NCI-H128 (cell line): ENCODE data around the gene SAMD4A.
A peak's percentile ranks its signal among the peaks of the same experiment; 100 is the strongest.
"Not testable (repeated sequence)": the region's sequence is repeated elsewhere in the genome, so short reads cannot be mapped to it uniquely, and the experiment has no call there.

Source experiments
- DNase-seq: peaks from one replicate; lab custom pipeline; 2025; ENCODE audit not compliant: unreplicated experiment; lab: John Stamatoyannopoulos, UW

The SAMD4A gene

DNA sequence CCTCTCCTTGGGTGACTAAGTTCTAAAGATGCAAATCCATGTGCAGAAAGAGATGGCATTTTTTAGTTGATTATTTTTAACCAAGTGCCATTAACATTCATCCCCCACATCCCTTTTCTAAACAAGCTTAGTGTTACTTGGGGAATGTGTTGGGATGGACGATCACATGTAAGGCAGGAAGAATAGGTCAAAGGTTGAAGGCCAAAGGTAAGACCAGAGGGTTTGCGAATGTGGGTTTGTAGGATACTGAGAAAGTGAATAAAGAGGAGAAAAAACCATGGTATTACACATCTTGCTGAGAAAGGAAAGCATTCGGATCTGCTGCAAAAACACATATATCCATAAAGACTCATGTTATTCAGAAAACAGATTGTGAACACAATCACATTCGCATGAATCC lies 224.1 kb downstream of the SAMD4A start:
- no peak for DNase-seq

DNA sequence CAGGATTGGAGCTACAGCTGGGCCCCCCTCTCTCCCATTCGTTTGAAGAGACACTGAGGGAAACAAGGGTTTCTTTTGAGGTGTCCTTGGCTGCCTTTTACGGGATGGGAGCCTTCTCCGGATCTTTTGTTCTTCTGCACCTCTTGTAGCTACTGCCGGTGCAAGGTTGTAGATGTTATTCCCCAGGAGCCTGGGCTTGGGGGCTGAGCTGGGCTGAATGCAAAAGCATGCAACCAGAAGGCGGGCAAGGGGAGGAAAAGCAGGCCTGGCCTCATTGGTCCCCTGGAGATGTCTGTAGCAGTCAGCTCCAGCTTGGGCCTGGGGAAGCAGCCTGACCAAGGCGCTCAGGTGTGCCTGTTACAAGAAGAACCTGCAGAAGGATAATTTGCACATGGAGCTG lies 225.4 kb downstream of the SAMD4A start:
- DNase-seq: no peak

DNA sequence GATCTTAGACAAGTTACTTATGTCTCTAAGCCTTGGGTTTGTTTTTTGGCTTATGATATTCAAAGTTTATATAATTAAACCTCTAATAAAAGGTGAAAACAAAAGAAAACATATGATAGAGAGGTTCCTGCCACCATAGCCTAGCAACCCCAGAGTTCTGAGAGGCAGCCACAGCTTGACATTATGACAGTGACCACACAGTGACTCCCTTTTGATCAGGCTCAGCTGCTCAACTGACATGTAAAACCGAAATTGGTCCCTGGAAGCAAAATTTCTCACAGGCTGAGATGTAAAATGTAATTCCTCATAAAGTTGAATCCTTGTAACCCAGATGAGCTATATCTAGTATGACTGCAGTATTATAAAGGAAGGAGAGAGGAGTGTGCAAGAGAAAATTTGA lies 227.2 kb downstream of the SAMD4A start:
- no peak for DNase-seq

DNA sequence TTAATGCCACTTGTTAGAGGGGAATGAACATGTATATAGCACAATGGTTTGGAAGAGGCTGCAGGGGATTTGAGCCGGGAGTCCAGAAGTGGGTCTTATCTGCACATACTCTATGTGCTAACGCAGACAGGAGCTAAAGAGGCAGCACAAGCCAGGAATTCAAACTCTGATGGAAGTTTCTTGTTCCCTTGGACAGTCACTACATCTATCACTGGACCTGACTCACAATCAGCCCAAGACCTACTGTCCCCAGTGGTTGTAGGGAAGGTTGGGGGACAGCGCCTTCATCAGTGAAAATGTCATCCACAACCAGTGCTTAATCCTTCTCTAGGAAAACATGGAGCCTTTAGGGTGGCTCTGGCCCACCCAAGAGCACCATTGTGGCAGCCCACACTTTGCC lies 227.9 kb downstream of the SAMD4A start:
- no peak for DNase-seq

DNA sequence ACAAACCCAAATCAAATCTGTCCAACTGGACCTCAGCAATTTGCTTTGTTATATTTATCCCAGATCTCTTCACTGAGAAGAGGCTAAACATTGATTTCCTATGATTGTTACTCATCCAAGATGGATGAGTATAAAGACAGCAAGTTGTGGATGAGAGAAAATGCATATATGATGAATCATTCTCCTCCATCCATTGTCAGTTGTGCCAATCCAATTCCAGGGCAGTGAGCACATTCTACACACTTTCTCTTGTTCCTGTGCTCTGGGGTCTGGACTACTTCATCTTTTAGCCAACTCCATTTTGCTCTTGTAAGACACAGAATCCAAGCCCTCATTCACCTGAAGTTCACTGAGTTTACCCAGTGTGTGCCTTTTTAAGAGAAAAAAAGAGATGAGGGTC lies 230.0 kb downstream of the SAMD4A start:
- no peak for DNase-seq

DNA sequence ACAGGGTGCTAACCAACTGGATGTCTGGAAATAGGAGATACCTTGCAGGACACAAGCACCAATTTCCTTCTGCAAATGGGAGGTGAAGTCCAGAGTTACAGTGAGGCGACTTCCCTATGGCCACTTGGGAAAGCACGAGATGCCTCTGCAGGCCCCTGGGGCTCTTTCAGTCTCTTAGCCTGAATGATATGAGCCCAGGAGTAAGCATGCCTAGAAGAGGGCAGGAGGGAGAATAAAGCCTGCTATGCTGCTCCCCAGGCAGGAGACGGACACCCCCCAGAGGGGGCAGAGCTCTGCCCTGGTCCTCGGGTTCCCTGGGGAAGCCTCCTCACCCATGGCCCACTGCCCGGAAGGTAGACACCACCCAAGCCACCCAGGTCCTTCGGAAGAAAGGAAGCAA lies 230.6 kb downstream of the SAMD4A start:
- DNase-seq: no peak

DNA sequence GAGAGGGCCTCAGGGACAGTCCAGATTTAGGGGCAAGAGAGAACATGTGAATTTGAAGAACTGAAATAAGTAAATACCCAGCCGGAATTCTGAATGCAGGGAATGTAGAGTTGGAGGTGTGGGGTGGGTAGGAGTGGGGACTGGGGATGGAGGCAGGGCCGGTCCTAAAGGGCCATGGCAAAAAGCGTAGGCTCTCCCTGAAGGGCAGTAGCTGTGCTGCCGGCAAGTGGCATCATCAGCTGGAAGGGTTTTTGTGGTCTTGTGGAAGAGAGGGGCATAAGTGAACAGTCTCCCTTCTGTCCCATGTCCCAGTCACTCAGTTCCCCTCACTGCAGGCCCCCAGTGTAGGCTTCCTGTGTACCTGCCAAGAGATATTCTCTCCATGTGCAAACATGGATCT lies 231.1 kb downstream of the SAMD4A start:
- DNase-seq: no peak

DNA sequence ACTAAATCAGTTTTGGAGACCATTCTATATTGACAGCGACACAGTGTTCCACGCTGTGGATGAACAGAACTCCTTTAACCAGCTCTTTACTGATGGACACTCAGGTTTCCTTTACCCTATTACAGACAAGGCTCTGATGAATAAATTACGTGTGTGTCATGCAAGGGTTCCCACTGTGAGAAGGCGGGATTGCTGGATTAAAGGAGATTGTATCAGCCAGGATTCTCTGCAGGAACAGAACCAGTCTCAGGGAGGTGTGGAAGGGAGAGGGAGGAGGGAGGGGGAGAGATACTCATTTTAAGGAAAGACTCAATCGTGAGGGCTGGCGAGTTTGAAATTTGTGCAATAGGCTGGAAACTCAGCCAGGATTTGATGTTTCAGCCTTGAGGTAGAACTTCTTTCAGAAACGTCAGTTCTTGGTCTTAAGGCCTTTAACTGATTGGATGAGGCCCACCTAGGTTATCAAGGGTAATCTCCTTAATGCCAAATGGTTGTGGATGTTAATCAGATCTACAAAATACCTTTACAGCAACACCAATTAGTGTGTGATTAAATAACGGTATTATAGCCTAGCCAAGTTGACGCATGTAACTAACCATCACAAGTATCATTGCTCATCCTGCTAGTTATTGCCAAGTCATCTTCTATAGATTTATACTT lies 231.7 kb downstream of the SAMD4A start:
- no peak for DNase-seq

DNA sequence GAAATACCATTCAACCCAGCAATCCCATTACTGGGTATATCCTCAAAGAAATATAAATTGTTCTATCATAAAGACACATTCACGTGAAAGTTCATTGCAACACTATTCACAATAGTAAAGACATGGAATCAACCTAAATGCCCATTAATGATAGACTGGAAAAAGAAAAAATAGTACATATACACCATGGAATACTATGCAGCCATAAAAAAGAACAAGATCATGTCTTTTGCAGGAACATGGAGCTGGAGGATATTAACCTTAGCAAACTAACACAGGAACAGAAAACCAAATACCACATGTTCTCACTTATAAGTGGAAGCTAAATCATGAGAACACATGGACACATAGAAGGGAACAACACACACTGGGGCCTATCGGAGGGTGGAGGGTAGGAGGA lies 234.6 kb downstream of the SAMD4A start:
- DNase-seq: not testable (repeated sequence)

DNA sequence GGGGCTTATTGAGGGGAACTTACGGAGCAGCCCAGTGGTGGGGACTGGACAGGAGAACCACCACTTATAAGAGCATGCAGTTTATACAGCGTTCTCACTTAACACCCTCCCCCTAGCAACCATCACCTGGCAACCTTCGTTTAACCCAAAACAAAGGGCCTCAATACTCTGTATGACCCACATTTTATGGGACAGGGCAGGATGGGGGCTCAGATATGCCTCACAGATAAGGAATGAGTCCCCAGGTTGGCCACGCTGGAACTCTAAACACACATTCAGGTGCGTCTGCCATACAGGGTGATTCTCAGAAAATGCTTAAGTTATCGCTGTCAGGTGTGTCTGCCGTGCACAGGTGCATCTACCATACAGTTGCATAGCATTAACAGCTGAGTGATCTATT lies 236.5 kb downstream of the SAMD4A start:
- no peak for DNase-seq

DNA sequence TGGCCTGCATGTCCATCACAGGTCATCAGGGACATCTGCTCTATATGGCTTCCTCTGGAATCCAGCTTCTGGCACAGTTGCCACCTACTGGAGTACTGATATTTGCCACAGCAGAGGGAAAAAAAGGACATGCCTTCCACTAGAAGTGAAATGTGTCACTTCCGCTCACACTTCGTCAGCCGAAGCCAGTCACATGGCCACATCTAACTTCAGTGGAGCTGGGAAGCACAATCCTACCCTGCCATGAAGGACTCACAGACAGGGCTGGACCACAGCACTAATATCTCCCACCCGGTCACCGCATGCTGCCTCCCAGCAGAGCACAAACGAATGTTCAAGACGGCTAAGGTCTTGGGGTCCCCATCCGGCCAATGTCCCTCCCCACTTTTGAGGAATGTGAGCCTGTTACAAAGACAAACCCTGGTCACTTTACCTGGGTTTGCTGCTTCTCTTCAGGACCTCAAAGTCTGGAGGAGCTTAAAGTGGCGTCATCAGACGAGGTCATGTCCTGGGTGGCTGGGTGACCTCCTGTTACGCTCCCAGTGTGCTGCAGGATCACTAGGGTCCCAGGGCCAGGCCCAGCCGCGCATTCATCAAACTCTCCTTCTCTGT lies 237.1 kb downstream of the SAMD4A start:
- DNase-seq: no peak

DNA sequence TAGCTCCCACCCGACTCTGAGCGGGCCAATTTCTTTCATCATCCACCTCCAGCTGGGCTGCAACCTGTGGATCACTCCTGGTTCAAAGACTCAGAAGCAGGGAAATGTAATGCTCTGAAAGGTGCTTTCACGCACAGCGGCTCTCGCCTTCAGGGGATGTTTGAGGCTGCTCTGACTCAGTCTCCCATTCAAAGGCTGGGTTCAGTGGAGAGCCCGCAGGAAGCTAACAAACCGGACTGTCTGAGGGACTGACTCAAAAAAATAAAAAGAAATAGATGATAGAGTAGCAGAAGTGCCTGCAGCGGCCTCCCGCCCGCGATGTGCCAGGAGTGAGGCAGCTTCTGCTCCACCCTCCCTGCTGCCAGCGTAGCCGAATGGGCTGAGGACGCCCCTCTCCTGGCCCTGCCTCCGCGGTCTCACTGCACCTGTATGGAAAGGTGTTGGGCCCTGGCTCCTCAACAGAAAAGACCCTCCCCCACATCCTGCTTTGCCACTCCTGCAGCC lies 237.7 kb downstream of the SAMD4A start:
- no peak for DNase-seq

DNA sequence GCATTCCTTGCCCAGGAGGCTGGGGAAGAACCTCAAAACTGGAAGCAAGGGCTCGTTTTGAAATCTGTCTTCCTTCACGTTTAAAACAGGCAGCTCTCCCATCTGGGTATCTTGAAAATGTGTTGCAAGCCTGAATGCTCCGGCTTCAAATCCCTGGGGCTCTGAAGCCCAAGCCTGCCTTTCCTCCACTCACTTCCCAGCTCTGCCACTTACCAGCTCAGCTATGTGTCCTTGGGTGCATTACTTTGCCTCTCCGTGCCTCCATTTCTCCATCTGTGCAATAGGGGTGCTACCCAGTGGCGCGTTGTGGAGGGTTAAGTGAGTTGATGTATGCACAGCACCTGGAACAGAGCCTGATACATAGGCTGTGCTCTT lies 238.1 kb downstream of the SAMD4A start:
- DNase-seq: no peak

DNA sequence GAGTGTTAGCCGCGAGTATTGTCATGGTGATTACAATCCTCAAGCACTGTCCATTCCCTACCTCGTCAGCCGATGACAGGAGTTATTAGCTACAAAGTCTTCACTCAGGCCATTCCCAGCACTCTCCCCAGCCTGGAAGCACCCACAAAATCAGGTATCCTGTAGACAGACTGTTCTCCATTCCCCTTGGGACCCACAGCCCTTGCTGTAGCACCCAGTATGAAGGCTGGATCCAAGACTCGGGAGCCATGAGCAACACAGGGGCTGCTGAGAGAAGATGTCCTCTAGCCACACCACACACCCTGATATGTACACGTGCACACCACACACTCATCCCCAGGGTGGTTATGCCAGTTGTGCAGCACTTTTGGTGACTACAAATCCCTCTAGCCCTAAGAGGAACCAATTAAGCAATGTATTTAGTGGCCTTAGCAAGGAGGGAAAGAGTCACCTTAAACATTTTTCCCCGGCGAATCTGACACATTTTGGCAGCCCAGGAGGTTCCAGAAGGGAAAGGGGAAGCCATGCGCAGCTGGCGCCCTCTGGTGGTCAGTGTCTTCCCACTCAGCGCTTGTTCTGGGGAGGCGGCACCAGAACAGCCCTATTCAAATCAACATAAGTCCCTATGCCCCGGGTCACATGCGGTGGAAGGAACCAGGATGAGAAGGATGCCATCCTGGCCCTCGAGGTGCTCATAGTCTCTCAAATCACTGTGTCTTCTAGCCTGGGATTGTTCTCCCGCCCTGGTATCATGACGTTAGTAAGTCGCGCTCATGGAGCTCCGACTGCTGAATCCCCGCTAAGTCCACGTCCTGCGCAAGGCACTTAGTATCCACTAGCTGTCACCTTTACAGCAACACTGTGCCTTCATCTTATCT lies 238.8 kb downstream of the SAMD4A start:
- peak; percentile 50 for DNase-seq

DNA sequence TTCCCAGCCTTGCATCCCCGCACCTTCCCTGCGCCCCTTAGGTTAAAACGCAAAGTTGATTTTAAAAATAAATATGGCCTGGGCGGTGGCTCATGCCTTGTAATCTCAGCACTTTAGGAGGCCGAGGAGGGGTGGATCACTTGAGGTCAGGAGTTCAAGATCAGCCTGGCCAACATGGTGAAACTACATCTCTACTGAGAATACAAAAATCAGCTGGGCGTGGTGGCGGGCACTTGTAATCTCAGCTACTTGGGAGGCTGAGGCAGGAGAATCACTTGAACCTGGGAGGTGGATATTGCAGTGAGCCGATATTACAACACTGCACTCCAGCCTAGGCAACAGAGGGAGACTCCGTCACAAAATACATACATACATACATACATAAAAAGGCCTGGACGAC lies 239.7 kb downstream of the SAMD4A start:
- no peak for DNase-seq

DNA sequence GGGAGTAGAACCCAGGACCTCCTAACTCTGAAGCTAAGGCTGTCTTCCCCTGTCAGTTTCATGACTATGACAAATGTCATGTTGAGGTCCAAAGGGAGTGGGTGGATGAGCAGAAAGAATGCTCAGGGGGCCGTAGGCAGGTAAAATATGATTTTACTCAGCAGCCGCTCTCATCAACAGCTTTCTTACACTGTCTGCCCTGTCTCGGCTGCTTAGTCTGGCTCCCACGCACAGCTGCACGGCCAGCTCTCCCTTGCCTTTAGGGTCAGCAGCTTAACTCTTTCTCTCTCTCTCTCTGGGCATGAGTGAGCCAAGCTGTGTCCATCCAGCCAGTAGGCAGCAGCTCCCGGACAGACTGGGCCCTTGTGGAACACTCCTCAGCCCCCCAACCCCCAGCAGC lies 240.5 kb downstream of the SAMD4A start:
- DNase-seq: no peak

DNA sequence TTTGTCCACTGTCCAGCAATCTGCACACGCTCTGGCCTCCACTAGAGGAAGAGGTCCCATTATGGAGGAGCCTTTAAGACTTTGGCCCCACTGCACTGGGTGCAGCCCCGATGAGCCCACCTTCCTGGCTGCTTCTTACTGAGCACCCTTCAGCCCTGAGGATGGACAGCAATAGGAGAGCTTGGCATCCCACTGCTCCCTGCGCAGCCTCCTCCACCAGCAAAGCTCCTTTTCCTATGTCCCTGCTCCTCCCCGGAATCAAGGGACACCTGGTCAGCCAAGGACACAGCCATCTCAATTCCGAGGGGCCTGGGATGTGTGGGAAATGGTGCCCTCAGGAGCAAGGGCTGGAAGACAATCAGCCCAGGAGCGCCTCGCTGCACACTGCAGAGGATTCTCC lies 241.0 kb downstream of the SAMD4A start:
- DNase-seq: no peak

DNA sequence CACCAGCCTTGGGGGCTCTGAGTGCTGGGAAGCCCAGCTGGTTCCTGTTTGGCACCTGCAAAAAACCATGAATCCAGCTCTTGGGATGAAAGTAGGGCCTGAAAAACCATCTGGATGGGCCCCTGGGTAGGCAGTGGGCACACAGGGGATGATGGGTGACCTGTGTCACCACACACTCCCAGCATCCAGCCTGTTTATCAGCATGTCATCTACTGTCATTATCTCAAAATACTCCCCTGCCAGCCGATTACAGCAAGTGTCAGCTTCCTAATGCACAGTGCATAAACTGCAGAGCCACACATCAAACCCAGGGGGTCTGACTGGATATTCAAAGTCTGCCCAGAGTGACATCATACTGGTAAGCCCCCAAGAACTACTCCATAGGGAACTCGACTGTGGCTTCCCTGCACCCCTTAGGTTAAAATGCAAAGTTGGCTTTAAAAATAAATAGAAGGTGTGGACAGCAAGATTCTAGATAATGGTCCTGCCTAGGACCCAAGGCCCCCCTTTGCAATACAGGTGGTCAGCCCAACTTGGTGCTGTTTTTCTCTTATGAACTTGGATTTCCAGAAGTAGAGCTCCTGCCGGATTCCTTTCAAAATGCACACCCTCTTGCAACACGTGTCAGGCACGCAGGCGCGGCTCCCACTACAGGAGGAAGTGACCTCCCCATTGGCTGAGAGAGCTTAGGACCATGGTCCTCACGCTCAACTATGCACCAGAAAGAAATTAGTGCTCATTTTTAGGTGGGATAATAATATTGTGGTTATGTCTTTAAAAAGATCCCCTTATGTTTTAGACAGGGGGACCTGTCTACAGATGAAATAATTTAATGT lies 241.6 kb downstream of the SAMD4A start:
- DNase-seq: no peak

DNA sequence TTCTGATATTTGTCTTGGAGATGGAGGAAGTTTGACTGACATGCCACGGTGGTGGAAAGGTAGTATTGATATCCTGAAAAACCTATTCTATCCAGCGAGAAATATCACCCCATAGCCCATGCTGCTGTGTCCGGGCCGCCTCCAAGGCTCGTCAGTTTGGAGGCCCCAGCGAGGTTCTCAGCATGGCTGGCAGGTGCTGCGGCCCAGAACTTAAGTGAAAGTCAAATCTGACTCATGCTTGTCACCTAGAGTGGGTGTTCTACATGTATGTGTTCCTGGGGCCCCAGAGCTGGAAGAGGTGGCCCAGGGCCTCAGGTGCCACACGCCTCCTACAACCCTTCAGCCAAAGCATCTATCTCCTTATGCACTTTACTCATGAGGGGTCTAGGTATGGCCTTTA lies 242.8 kb downstream of the SAMD4A start:
- DNase-seq: no peak

DNA sequence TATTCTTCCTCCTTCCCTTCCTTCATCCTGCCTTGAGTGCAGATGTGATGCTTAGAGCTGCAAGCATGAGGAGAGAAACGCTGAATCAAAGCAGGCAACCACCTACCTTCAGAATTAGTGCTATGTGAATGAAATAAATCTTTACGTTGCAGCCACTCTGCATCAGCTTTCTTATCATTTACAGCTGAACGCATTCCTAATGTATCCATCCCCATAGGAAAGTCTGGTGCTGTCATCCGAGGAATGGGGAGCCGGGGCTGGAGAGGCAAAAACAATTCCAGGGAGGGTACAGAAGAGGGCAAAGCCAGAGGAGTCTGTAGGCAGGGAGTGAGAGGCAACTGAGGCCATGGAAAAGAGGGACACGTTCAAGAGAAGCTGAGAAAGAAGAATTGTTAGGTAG lies 245.7 kb downstream of the SAMD4A start:
- no peak for DNase-seq

DNA sequence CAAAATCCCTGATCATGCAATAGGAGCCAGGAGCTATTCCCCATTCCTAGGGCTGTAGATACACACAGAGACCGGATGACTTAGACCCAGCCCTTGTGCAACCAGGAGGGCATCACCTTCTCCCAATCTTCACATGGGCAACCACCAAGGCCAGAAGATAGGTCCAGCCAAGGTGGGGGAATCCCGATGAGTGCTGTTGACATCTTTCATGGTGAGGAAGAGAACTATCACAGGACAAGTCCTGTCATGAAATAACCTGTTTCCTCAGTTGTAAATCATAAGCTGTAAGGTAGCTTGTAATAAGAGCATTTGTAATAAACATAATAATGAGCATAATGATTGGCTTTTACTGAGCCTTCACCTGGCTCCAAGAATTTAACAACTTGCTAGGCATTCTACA lies 246.2 kb downstream of the SAMD4A start:
- no peak for DNase-seq
